ENCODE results near the gene SENP3.
"Not testable (repeated sequence)": the region's sequence is repeated elsewhere in the genome, so short reads cannot be mapped to it uniquely, and the experiment has no call there.

Gene SENP3

DNA sequence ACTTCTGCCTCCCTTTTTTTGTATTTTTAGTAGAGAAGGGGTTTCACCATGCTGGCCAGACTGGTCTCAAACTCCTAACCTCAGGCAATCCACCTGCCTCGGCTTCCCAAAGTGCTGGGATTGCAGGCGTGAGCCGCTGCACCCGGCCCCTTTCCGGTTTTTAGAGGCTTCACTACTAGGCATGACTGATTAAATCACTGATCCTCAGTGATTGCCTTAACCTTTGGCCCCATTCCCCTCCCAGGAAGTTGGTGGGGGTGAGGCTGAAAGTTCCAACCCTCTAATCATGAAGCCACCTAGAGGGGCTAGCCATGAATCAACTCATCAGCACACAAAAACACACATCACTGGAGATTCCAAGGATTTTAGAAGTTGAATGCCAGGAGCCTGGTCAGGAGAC is 35.8 kb downstream of the SENP3 start:
- DNase-seq = not testable (repeated sequence)

DNA sequence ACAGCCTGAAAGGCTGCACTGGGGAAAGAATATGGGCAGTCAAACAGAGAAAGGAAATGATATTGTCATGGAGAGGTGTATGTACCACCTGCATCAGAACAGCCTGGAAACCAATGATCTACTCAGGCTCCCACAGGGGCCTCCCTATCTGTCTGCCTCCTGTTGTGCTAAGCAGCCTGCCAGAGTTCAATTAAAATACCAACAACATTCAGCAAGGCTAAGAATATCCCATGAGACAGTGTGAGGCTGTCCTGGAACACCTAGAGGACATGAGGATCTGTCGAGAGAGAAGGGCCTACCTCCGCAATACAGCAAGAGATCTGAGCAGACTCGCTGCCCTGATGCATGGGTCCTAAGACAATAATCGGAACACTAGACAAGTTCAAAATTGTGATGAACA is 44.6 kb downstream of the SENP3 start:
- no peak for DNase-seq

DNA sequence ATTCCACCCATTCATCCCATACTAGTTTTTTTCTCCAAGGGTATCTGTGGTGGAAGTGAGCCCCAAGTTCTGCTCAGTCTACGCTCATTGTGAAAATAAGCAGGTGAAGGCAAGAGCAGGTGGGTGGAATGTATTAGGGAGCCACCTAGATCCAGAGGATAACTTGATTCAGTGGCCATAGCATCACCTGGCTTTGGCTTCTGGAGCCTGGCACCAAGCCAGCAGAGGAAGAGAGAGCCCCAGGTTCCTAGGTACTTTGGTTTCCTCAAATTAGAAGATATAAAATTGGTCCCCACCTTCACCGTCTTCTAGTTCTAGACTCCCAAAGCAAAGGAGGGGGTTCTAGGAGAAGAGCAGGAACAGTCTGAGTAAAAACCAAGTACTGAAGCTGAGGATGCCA is 48.9 kb downstream of the SENP3 start:
- DNase-seq = no peak

DNA sequence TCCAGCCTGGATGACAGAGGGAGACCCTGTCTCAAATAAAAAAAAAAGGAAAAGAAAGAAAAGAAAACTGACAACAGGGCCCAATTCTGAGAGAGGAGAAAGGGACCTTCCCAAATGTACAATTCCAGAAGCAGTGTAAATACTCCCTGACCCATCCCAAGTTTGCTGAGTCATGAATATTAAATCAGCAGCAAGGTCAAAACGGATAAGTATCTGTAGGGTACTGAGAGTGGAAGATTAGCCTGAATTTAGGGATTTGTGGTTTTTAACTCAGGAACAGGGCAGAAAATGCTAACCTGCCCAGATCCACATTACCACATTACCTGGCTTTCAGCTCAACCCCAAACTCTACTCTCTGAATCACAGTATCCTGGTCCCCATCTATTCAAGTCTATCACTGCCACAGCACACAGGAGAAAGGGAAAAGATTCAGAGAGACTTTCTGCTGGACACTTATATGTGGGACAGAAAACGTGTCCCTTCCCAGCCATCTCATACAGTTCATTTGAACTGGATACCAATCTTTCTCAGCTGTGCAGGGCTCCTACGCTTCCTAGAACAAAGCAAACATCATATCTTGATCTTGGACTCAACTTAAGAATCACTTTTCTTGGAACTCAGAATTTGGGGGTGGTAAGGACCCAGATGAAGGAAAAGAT is 50.0 kb downstream of the SENP3 start:
- no peak for DNase-seq

DNA sequence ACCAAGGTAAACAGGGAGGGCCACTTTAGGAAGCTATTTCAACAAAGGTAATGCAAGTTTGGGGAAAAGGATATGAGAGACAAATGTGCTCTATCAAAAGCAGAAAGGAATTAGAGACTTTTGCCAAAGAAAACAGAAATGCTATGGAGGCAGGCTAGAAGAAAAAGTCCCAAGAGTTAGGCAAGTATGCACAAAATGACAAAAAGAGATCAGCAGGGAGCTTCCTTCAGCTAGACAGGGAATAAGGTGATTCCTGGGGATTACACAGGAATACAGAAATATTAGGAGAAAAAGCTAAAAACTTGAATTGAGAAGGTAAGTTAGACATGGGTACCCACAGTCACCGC is 50.5 kb downstream of the SENP3 start:
- no peak for DNase-seq

DNA sequence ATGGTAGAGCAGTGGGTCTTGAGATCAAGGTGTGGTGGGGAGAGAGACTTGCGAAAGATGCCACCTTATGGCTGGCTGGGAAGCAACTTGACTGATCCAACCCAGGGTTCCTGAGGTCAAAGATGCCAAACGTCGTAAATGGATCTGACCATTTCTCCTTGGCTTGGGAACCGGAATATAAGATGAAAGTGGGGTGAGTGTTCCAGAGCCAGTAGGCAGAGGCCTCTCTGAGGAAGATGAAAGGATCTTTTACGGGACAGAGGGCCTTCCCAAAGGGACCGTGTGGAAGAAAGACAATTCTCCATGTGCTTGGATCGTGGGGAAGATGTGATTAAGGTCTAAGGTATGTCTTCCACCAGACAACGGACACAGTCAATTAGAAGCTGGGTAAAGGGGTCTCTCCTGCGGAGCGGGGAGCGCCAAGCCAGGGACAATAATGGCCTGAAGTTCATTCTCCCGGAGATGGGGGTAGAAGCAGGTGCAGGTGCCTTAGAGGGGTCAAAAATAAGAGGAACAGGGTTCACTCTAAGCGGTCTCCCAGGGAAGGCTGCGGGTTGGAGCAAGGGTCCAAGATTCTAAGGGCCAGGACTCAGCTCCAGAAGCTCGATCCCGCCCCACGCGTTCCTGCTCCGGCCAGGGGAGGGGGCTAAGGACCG is 52.2 kb downstream of the SENP3 start:
- DNase-seq = no peak

DNA sequence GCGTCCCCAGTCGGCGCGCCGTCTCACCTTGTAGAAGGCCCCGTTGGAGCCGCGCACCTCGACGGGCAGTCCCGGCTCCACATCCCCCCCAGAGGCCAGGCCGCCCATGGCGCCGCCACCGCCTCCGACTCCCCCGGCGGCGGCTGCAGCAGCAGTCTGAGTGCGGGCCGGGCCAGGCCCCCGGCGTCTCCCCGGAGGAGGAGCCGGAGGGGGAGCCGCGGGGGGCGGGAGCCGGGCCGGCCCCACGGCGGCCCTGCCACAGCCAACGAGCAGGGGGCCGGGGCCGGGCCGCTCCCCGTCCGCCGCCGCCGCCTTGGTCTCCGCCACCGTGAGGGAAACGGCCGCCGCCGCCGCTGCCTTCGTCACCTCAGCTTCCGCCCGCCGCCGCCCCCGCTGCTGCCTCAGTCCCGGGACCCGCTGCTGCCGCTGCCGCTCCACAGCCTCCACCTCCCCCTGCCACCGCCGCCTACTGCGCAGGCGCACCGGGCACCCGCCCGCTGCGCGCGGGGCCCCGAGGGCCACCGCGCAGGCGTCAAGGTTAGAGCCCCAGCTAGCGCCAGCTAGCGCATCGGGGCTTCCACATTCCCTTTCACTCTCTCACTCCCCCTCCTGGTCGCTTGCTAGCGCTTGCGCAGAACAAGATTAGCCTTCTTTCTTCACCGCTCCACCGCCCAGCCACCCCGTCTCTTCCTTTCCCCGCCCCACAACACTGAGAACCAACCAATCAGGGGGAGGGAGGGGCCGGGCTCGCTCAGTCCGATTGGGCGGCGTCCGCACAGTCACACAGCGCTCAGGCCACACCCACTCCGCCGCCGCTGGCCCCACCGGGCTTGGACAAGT is 52.9 kb downstream of the SENP3 start, which contains the start of gene FXR2:
Gene FXR2, minus strand, starts transcription at position 473 of the 840 bp plus-strand sequence. Its CDS starts 365 bp downstream, at position 108.
- peak; percentile 98 to 100 (median 98) for DNase-seq

DNA sequence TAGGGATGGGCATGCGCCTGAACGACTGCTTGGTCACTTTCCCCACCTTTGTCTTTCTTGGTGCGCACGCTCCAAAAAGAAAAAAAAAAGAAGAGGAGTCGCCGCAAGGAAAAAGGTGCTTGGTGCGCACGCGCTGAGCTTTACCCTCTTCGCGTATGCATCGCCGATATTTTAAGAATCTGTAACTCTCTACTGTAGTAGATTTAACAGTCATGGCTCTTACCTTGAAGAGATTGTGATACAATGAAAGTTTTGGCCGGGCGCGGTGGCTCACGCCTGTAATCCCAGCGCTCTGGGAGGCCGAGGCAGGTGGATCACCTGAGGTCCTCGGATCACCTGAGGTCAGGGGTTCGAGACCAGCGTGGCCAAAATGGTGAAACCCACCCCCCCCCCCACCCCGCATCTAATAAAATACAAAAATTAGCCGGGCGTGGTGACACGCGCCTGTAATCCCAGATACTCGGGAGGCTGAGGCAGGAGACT is 53.6 kb downstream of the SENP3 start:
- no peak for DNase-seq

DNA sequence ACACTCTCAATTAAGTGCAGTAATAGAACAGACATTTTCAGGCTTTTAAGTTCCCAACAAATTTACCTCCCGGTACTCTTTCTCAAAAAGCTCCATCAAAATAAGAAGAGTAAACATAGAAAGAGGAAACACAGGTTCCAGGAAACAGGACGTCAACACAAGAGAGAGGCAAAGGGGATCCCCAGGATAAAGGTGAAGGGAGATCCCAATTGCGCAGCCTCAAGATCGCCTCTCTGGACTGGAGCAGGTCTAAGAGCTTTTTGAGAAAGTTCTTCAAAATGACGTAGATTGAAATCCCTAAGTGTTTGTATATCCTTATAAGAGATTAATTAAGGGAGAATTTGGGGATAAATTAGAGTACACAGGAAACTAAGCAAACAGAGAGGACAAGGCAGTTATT is 56.9 kb downstream of the SENP3 start:
- no peak for DNase-seq

DNA sequence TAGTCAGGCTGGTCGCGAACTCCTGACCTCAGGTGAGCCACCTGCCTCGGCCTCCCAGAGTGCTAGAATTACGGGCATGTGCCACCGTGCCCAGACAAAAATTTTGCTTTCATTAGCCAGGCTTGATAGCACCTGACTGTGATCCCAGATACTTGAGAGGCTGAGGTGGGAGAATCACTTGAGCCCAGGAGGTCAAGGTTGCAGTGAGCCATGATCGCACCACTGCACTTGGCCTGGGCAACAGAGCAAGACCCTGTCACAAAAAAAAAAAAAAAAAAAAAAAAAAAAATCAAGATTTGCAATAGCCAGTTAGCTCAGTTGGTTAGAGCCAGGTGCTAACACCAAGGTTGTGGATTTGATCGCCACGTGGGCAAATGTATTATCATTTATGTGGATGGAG is 59.1 kb downstream of the SENP3 start:
- no peak for DNase-seq

Data from T-helper 1 cell (primary cell).